ENCODE data around the gene TTLL6.

TTLL6 gene

GRCh38 chr17:48792033-48792798, 24.8 kb downstream of the TTLL6 start:
- H3K9ac ChIP-seq (ENCODE audit: low read depth in 1 of 2, low read length in 2 of 2): peak overlapping the region in 1 of 2 donors; percentile 66
- peaks cover 39 to 49% of the 10 kb centered on the region in 2 donors for H3K4me1 ChIP-seq (ENCODE audit: control insufficient read depth in 2 of 2, insufficient read depth in 2 of 2, low read length in 2 of 2)
- H3K36me3 ChIP-seq (ENCODE audit: control insufficient read depth in 2 of 2, insufficient read depth in 2 of 2, low read length in 2 of 2): no peaks in the 10 kb centered on the region
- no peaks in the 10 kb centered on the region for H3K9me3 ChIP-seq (ENCODE audit: control insufficient read depth in 2 of 2, low read length in 2 of 2)
- H3K27ac ChIP-seq (ENCODE audit: low read depth in 2 of 2, low read length in 2 of 2): peak overlapping the region; percentile 70 to 90
- no peaks in the 10 kb centered on the region for H3K27me3 ChIP-seq (ENCODE audit: control insufficient read depth in 2 of 2, insufficient read depth in 2 of 2, low read length in 2 of 2)
- H3K4me3 ChIP-seq (ENCODE audit: low read length in 2 of 2): peak overlapping the region; percentile 13 to 37

- Histone ChIP-seq H3K36me3 (ENCODE audit: control insufficient read depth in 2 of 2, insufficient read depth in 2 of 2, low read length in 2 of 2) (peaks cover 0 to 2% of the 10 kb centered on the region in 2 donors), H3K4me3 (ENCODE audit: low read length in 2 of 2) (peak overlapping the region; percentile 37 to 48), H3K27ac (ENCODE audit: low read depth in 2 of 2, low read length in 2 of 2) (peak overlapping the region; percentile 80 to 90), H3K27me3 (ENCODE audit: control insufficient read depth in 2 of 2, insufficient read depth in 2 of 2, low read length in 2 of 2) (no peaks in the 10 kb centered on the region), H3K9me3 (ENCODE audit: control insufficient read depth in 2 of 2, low read length in 2 of 2) (no peaks in the 10 kb centered on the region), H3K9ac (ENCODE audit: low read depth in 1 of 2, low read length in 2 of 2) (peak overlapping the region; percentile 47 to 66), H3K4me1 (ENCODE audit: control insufficient read depth in 2 of 2, insufficient read depth in 2 of 2, low read length in 2 of 2) (peaks cover 31 to 42% of the 10 kb centered on the region in 2 donors)
Observed at GRCh38 chr17:48791128-48792032, 25.6 kb downstream of the TTLL6 start.

- Histone ChIP-seq H3K4me1 (ENCODE audit: control insufficient read depth in 2 of 2, insufficient read depth in 2 of 2, low read length in 2 of 2) (peaks cover 25 to 35% of the 10 kb centered on the region in 2 donors), H3K9ac (ENCODE audit: low read depth in 1 of 2, low read length in 2 of 2) (peak overlapping the region; percentile 34 to 66), H3K4me3 (ENCODE audit: low read length in 2 of 2) (no peak overlapping the region), H3K36me3 (ENCODE audit: control insufficient read depth in 2 of 2, insufficient read depth in 2 of 2, low read length in 2 of 2) (peaks cover 2 to 3% of the 10 kb centered on the region in 2 donors), H3K27ac (ENCODE audit: low read depth in 2 of 2, low read length in 2 of 2) (peak overlapping the region; percentile 80 to 90), H3K27me3 (ENCODE audit: control insufficient read depth in 2 of 2, insufficient read depth in 2 of 2, low read length in 2 of 2) (no peaks in the 10 kb centered on the region), H3K9me3 (ENCODE audit: control insufficient read depth in 2 of 2, low read length in 2 of 2) (no peaks in the 10 kb centered on the region)
Observed at GRCh38 chr17:48790607-48791127, 26.4 kb downstream of the TTLL6 start.

- H3K9ac ChIP-seq (ENCODE audit: low read depth in 1 of 2, low read length in 2 of 2): no peak overlapping the region
- no peaks in the 10 kb centered on the region for H3K27me3 ChIP-seq (ENCODE audit: control insufficient read depth in 2 of 2, insufficient read depth in 2 of 2, low read length in 2 of 2)
- H3K4me1 ChIP-seq (ENCODE audit: control insufficient read depth in 2 of 2, insufficient read depth in 2 of 2, low read length in 2 of 2): peaks cover 19 to 26% of the 10 kb centered on the region in 2 donors
- H3K9me3 ChIP-seq (ENCODE audit: control insufficient read depth in 2 of 2, low read length in 2 of 2): no peaks in the 10 kb centered on the region
- H3K36me3 ChIP-seq (ENCODE audit: control insufficient read depth in 2 of 2, insufficient read depth in 2 of 2, low read length in 2 of 2): peaks cover 3 to 4% of the 10 kb centered on the region in 2 donors
- no peak overlapping the region for H3K4me3 ChIP-seq (ENCODE audit: low read length in 2 of 2)
- H3K27ac ChIP-seq (ENCODE audit: low read depth in 2 of 2, low read length in 2 of 2): no peak overlapping the region
Observed at GRCh38 chr17:48787828-48788227, 29.2 kb downstream of the TTLL6 start.

- Histone ChIP-seq H3K9me3 (ENCODE audit: control insufficient read depth in 2 of 2, low read length in 2 of 2) (no peaks in the 10 kb centered on the region), H3K36me3 (ENCODE audit: control insufficient read depth in 2 of 2, insufficient read depth in 2 of 2, low read length in 2 of 2) (no peaks in the 10 kb centered on the region), H3K27me3 (ENCODE audit: control insufficient read depth in 2 of 2, insufficient read depth in 2 of 2, low read length in 2 of 2) (peaks cover 0 to 1% of the 10 kb centered on the region in 2 donors), H3K9ac (ENCODE audit: low read depth in 1 of 2, low read length in 2 of 2) (no peak overlapping the region), H3K4me3 (ENCODE audit: low read length in 2 of 2) (no peak overlapping the region), H3K4me1 (ENCODE audit: control insufficient read depth in 2 of 2, insufficient read depth in 2 of 2, low read length in 2 of 2) (no peaks in the 10 kb centered on the region), H3K27ac (ENCODE audit: low read depth in 2 of 2, low read length in 2 of 2) (no peak overlapping the region)
Observed at GRCh38 chr17:48779421-48779820, 37.6 kb downstream of the TTLL6 start.

- Histone ChIP-seq H3K4me1 (ENCODE audit: control insufficient read depth in 2 of 2, insufficient read depth in 2 of 2, low read length in 2 of 2) (peaks cover 0 to 5% of the 10 kb centered on the region in 2 donors), H3K36me3 (ENCODE audit: control insufficient read depth in 2 of 2, insufficient read depth in 2 of 2, low read length in 2 of 2) (no peaks in the 10 kb centered on the region), H3K27me3 (ENCODE audit: control insufficient read depth in 2 of 2, insufficient read depth in 2 of 2, low read length in 2 of 2) (peaks cover 0 to 1% of the 10 kb centered on the region in 2 donors), H3K9me3 (ENCODE audit: control insufficient read depth in 2 of 2, low read length in 2 of 2) (no peaks in the 10 kb centered on the region), H3K27ac (ENCODE audit: low read depth in 2 of 2, low read length in 2 of 2) (no peak overlapping the region), H3K4me3 (ENCODE audit: low read length in 2 of 2) (no peak overlapping the region), H3K9ac (ENCODE audit: low read depth in 1 of 2, low read length in 2 of 2) (no peak overlapping the region)
Observed at GRCh38 chr17:48776602-48777001, 40.4 kb downstream of the TTLL6 start.

GRCh38 chr17:48773245-48773644, 43.8 kb downstream of the TTLL6 start:
- Histone ChIP-seq H3K27me3 (ENCODE audit: control insufficient read depth in 2 of 2, insufficient read depth in 2 of 2, low read length in 2 of 2) (no peaks in the 10 kb centered on the region), H3K9ac (ENCODE audit: low read depth in 1 of 2, low read length in 2 of 2) (no peak overlapping the region), H3K36me3 (ENCODE audit: control insufficient read depth in 2 of 2, insufficient read depth in 2 of 2, low read length in 2 of 2) (no peaks in the 10 kb centered on the region), H3K9me3 (ENCODE audit: control insufficient read depth in 2 of 2, low read length in 2 of 2) (no peaks in the 10 kb centered on the region), H3K4me3 (ENCODE audit: low read length in 2 of 2) (no peak overlapping the region), H3K4me1 (ENCODE audit: control insufficient read depth in 2 of 2, insufficient read depth in 2 of 2, low read length in 2 of 2) (peaks cover 0 to 7% of the 10 kb centered on the region in 2 donors), H3K27ac (ENCODE audit: low read depth in 2 of 2, low read length in 2 of 2) (no peak overlapping the region)

- Histone ChIP-seq H3K9me3 (ENCODE audit: control insufficient read depth in 2 of 2, low read length in 2 of 2) (no peaks in the 10 kb centered on the region), H3K4me1 (ENCODE audit: control insufficient read depth in 2 of 2, insufficient read depth in 2 of 2, low read length in 2 of 2) (peaks cover 0 to 7% of the 10 kb centered on the region in 2 donors), H3K9ac (ENCODE audit: low read depth in 1 of 2, low read length in 2 of 2) (no peak overlapping the region), H3K27ac (ENCODE audit: low read depth in 2 of 2, low read length in 2 of 2) (no peak overlapping the region), H3K4me3 (ENCODE audit: low read length in 2 of 2) (no peak overlapping the region), H3K36me3 (ENCODE audit: control insufficient read depth in 2 of 2, insufficient read depth in 2 of 2, low read length in 2 of 2) (no peaks in the 10 kb centered on the region), H3K27me3 (ENCODE audit: control insufficient read depth in 2 of 2, insufficient read depth in 2 of 2, low read length in 2 of 2) (no peaks in the 10 kb centered on the region)
Observed at GRCh38 chr17:48770954-48771353, 46.1 kb downstream of the TTLL6 start.

GRCh38 chr17:48769009-48769675, 47.9 kb downstream of the TTLL6 start:
- H3K27me3 ChIP-seq (ENCODE audit: control insufficient read depth in 2 of 2, insufficient read depth in 2 of 2, low read length in 2 of 2): no peaks in the 10 kb centered on the region

More at GRCh38 chr17:48769009-48769675, 47.9 kb downstream of the TTLL6 start:
- H3K36me3 ChIP-seq (ENCODE audit: control insufficient read depth in 2 of 2, insufficient read depth in 2 of 2, low read length in 2 of 2): no peaks in the 10 kb centered on the region
- H3K27ac ChIP-seq (ENCODE audit: low read depth in 2 of 2, low read length in 2 of 2): no peak overlapping the region
- H3K4me3 ChIP-seq (ENCODE audit: low read length in 2 of 2): no peak overlapping the region
- H3K9me3 ChIP-seq (ENCODE audit: control insufficient read depth in 2 of 2, low read length in 2 of 2): no peaks in the 10 kb centered on the region
- peaks cover 0 to 7% of the 10 kb centered on the region in 2 donors for H3K4me1 ChIP-seq (ENCODE audit: control insufficient read depth in 2 of 2, insufficient read depth in 2 of 2, low read length in 2 of 2)
- no peak overlapping the region for H3K9ac ChIP-seq (ENCODE audit: low read depth in 1 of 2, low read length in 2 of 2)
